IMR-90 (cell line): ENCODE data around the gene CCSER1. TPM values are rescaled to one million over a fixed set of nuclear protein-coding genes. Genes with fewer than 3 reads are reported as not detected.

Source experiments
- ATAC-seq: fragments of 200-7000 bp; cut with Tn5 transposase; 2 replicates; pipeline ENCODE4 v1.9.1; 2020; ENCODE audit warnings: low read depth, mild to moderate bottlenecking, moderate library complexity
- BruUV-seq: library from RNA; stranded (reverse); fragments of 400-500 nt; replicated peaks from 2 replicates; lab custom pipeline; 2021; lab: Mats Ljungman, UMichigan
- CTCF ChIA-PET: fragments of 300-600 bp; formaldehyde crosslinking; extraction: SDS; loops from one replicate; lab custom pipeline; 2021; ENCODE audit warnings: antibody characterized with exemption; lab: Yijun Ruan, JAX
- POLR2A ChIA-PET: fragments of 300-600 bp; sonication (Branson Sonifier 250); formaldehyde crosslinking; loops from one replicate; lab custom pipeline; 2022; ENCODE audit warnings: antibody characterized with exemption; ENCODE audit not compliant: unreplicated experiment; lab: Charles Lee
- DNase-seq: peaks from one replicate; pipeline ENCODE4 v3.0.0; 2013
- H2AFZ ChIP-seq: replicated peaks from 2 replicates; pipeline ENCODE3; 2013; ENCODE audit warnings: low read length, mild to moderate bottlenecking; ENCODE audit not compliant: poor library complexity
- H2AK5ac ChIP-seq: 2 replicates; pipeline ENCODE4 v1.6.1; 2013; ENCODE audit warnings: low read depth, low read length, inconsistent platforms
- H2AK9ac ChIP-seq: replicated peaks from 2 replicates; pipeline ENCODE3; 2013; ENCODE audit warnings: mild to moderate bottlenecking, low read depth, low read length, moderate library complexity; ENCODE audit not compliant: poor library complexity
- H2BK120ac ChIP-seq: 2 replicates; pipeline ENCODE4 v1.6.1; 2013; ENCODE audit warnings: low read depth, low read length, inconsistent platforms
- H2BK15ac ChIP-seq: 3 replicates; pipeline ENCODE4 v1.6.1; 2013; ENCODE audit warnings: low read depth, low read length, inconsistent platforms
- H2BK20ac ChIP-seq: 2 replicates; pipeline ENCODE4 v1.6.1; 2013; ENCODE audit warnings: low read depth, mild to moderate bottlenecking, inconsistent platforms, low read length, moderate library complexity
- H2BK5ac ChIP-seq: 2 replicates; pipeline ENCODE4 v1.6.1; 2013; ENCODE audit warnings: mild to moderate bottlenecking, low read depth, low read length, inconsistent platforms; ENCODE audit not compliant: poor library complexity, severe bottlenecking
- H3K14ac ChIP-seq: replicated peaks from 2 replicates; pipeline ENCODE4 v1.6.1; 2013; ENCODE audit warnings: low read depth, low read length, inconsistent platforms
- H3K18ac ChIP-seq: 2 replicates; pipeline ENCODE4 v1.6.1; 2013; ENCODE audit warnings: low read depth, low read length, control low read depth
- H3K23ac ChIP-seq: 2 replicates; pipeline ENCODE4 v1.6.1; 2013; ENCODE audit warnings: low read depth, low read length, inconsistent platforms
- H3K27ac ChIP-seq: 2 replicates; pipeline ENCODE4 v1.5.1; 2013; ENCODE audit warnings: mild to moderate bottlenecking, control low read depth, low read length; ENCODE audit not compliant: insufficient read depth
- H3K27me3 ChIP-seq: 2 replicates; pipeline ENCODE4 v1.6.1; 2013; ENCODE audit warnings: low read length; ENCODE audit not compliant: control insufficient read depth, insufficient read depth
- H3K36me3 ChIP-seq: 2 replicates; pipeline ENCODE4 v1.6.1; 2013; ENCODE audit warnings: low read length, mixed read lengths; ENCODE audit not compliant: control insufficient read depth, insufficient read depth
- H3K4ac ChIP-seq: 2 replicates; pipeline ENCODE4 v1.6.1; 2013; ENCODE audit warnings: low read depth, low read length, inconsistent platforms
- H3K4me1 ChIP-seq: 2 replicates; pipeline ENCODE4 v1.6.1; 2013; ENCODE audit warnings: low read length, mixed read lengths; ENCODE audit not compliant: control insufficient read depth, insufficient read depth
- H3K4me2 ChIP-seq: 2 replicates; pipeline ENCODE4 v1.6.1; 2013; ENCODE audit warnings: low read depth, mild to moderate bottlenecking, control low read depth, low read length, moderate library complexity
- H3K4me3 ChIP-seq: 2 replicates; pipeline ENCODE4 v1.5.1; 2013; ENCODE audit warnings: low read depth, mild to moderate bottlenecking, control low read depth, low read length, moderate library complexity; ENCODE audit not compliant: insufficient read depth
- H3K56ac ChIP-seq: 2 replicates; pipeline ENCODE4 v1.6.1; 2013; ENCODE audit warnings: low read length, inconsistent platforms; ENCODE audit not compliant: insufficient read depth; ENCODE audit errors: extremely low read depth
- H3K79me1 ChIP-seq, 2 experiments: 2 replicates each; pipeline ENCODE4 v1.6.1; 2013; ENCODE audit warnings: low read length in 2 of 2, inconsistent platforms in 1 of 2, low read depth in 1 of 2
- H3K9ac ChIP-seq: 2 replicates; pipeline ENCODE4 v1.6.1; 2013; ENCODE audit warnings: low read depth, low read length, control low read depth
- H3K9me1 ChIP-seq: 2 replicates; pipeline ENCODE4 v1.6.1; 2013; ENCODE audit warnings: low read length, inconsistent platforms; ENCODE audit not compliant: insufficient read depth
- H3K9me3 ChIP-seq: 2 replicates; pipeline ENCODE4 v1.6.1; 2013; ENCODE audit warnings: low read length; ENCODE audit not compliant: control insufficient read depth, insufficient read depth
- H4K20me1 ChIP-seq: 2 replicates; pipeline ENCODE4 v1.6.1; 2013; ENCODE audit warnings: low read length, inconsistent platforms; ENCODE audit not compliant: insufficient read depth
- H4K5ac ChIP-seq: 2 replicates; pipeline ENCODE4 v1.6.1; 2013; ENCODE audit warnings: mild to moderate bottlenecking, low read depth, low read length, control low read depth
- H4K8ac ChIP-seq, 2 experiments: 2 replicates each; pipeline ENCODE4 v1.6.1; 2013; ENCODE audit warnings: low read depth in 2 of 2, low read length in 2 of 2, control low read depth in 1 of 2, inconsistent platforms in 1 of 2
- H4K91ac ChIP-seq: 2 replicates; pipeline ENCODE4 v1.6.1; 2013; ENCODE audit warnings: low read depth, low read length, inconsistent platforms; ENCODE audit not compliant: insufficient read depth
- BHLHE40 ChIP-seq: fragments of 150-350 bp; IDR thresholded peaks from 2 replicates; pipeline ENCODE4 v1.6.1; 2016; ENCODE audit warnings: mild to moderate bottlenecking, low read depth, low read length
- CEBPB ChIP-seq: IDR thresholded peaks from 2 replicates; pipeline ENCODE4 v1.6.1; 2012; ENCODE audit warnings: low read depth, low read length, improper control_type of control experiment
- CHD1 ChIP-seq: IDR thresholded peaks from 2 replicates; pipeline ENCODE4 v1.6.1; 2012; ENCODE audit warnings: low read depth, low read length, improper control_type of control experiment
- CTCF ChIP-seq: conservative IDR thresholded peaks from 2 replicates; pipeline ENCODE4 v1.5.1; 2012; ENCODE audit warnings: mild to moderate bottlenecking, low read depth, low read length, improper control_type of control experiment
- ELK1 ChIP-seq: fragments of 150-350 bp; IDR thresholded peaks from 2 replicates; pipeline ENCODE4 v1.6.1; 2016; ENCODE audit warnings: low read depth, mild to moderate bottlenecking, low read length, moderate library complexity, borderline replicate concordance
- FOS ChIP-seq: fragments of 150-350 bp; IDR thresholded peaks from 2 replicates; pipeline ENCODE4 v1.6.1; 2016; ENCODE audit warnings: low read depth, low read length
- MAZ ChIP-seq: IDR thresholded peaks from 2 replicates; pipeline ENCODE4 v1.6.1; 2012; ENCODE audit warnings: low read depth, mild to moderate bottlenecking, low read length, improper control_type of control experiment, moderate library complexity, borderline replicate concordance
- MXI1 ChIP-seq: IDR thresholded peaks from 2 replicates; pipeline ENCODE4 v1.6.1; 2012; ENCODE audit warnings: low read depth, mild to moderate bottlenecking, low read length, moderate library complexity, borderline replicate concordance
- NFE2L2 ChIP-seq: fragments of 150-350 bp; IDR thresholded peaks from 2 replicates; pipeline ENCODE4 v1.6.1; 2016; ENCODE audit warnings: low read depth, mild to moderate bottlenecking, low read length
- POLR2A ChIP-seq: IDR thresholded peaks from 2 replicates; pipeline ENCODE4 v1.6.1; 2012; ENCODE audit warnings: mild to moderate bottlenecking, low read depth, low read length
- RAD21 ChIP-seq: IDR thresholded peaks from 2 replicates; pipeline ENCODE4 v1.6.1; 2012; ENCODE audit warnings: low read length, improper control_type of control experiment
- RCOR1 ChIP-seq: IDR thresholded peaks from 2 replicates; pipeline ENCODE4 v1.6.1; 2012; ENCODE audit warnings: mild to moderate bottlenecking, low read length, improper control_type of control experiment; ENCODE audit not compliant: insufficient replicate concordance
- RFX5 ChIP-seq: IDR thresholded peaks from 2 replicates; pipeline ENCODE4 v1.8.0; 2012; ENCODE audit warnings: low read depth, mild to moderate bottlenecking, low read length, moderate library complexity
- SMC3 ChIP-seq: fragments of 150-350 bp; IDR thresholded peaks from 2 replicates; pipeline ENCODE4 v1.6.1; 2016; ENCODE audit warnings: low read depth, mild to moderate bottlenecking, antibody characterized with exemption, low read length, moderate library complexity
- USF2 ChIP-seq: fragments of 150-350 bp; IDR thresholded peaks from 2 replicates; pipeline ENCODE4 v1.6.1; 2017; ENCODE audit warnings: mild to moderate bottlenecking, antibody characterized with exemption, low read length, low read depth
- WGBS, 2 experiments: methylation state at CpG; one replicate each; pipeline versions ENCODE4 v1.1.5 to v1.1.7; 2013; ENCODE audit warnings: missing lambda C conversion rate in 2 of 2; ENCODE audit not compliant: insufficient read length in 1 of 2; ENCODE audit errors: extremely low coverage in 2 of 2; 5-methylcytosine and 5-hydroxymethylcytosine counted together
- dilution Hi-C: fragments of 300-500 bp; cut with HindIII; formaldehyde crosslinking; loops from one replicate; pipeline ENCODE4 v1.14.3; 2018; ENCODE audit warnings: low sequenced_read_pairs; ENCODE audit not compliant: unreplicated experiment
- in situ Hi-C: fragments of 300-500 bp; cut with MboI; formaldehyde crosslinking; loops from 3 replicates; pipeline ENCODE4 v1.14.3; 2019; ENCODE audit warnings: low sequenced_read_pairs, inconsistent platforms, mixed read lengths
- intact Hi-C: fragments of 100-400 bp; cut with micrococcal nuclease; formaldehyde crosslinking; loops from 2 replicates; pipeline ENCODE4 v1.10.0; 2022
- polyA plus RNA-seq, 3 experiments: library from polyadenylated mRNA; depleted of rRNA; stranded (reverse); fragments of >200 nt; gene quantifications; 2 replicates each; pipeline ENCODE4 v1.2.3, GENCODE V29; 2012; ENCODE audit warnings: low replicate concordance in 1 of 3
- total RNA-seq: library from RNA; depleted of rRNA; stranded (reverse); fragments of >200 nt; gene quantifications from 2 replicates; pipeline ENCODE4 v1.2.3, GENCODE V29; 2012

CCSER1 gene
- total and polyA plus RNA-seq, 2 of the 4 experiments (the other 2 are of a cell fraction) = not detected

- Histone ChIP-seq H3K14ac (no peak overlapping the region), H3K23ac (no peak overlapping the region), H2BK120ac (no peak overlapping the region), H3K4me1 (no peaks in the 10 kb centered on the region), H3K27me3 (no peaks in the 10 kb centered on the region), H3K27ac (no peak overlapping the region), H3K18ac (no peak overlapping the region), H4K91ac (no peak overlapping the region), H2AK5ac (no peak overlapping the region), H4K5ac (no peak overlapping the region), H4K8ac (no peak overlapping the region), H2BK15ac (no peak overlapping the region), H4K20me1 (no peaks in the 10 kb centered on the region), H3K56ac (no peak overlapping the region), H3K4me2 (no peak overlapping the region), H2AK9ac (no peak overlapping the region), H2AFZ (no peak overlapping the region), H2BK20ac (no peak overlapping the region), H3K9me1 (no peaks in the 10 kb centered on the region), H3K79me1 (no peaks in the 10 kb centered on the region), H3K4me3 (no peak overlapping the region), H3K9ac (no peak overlapping the region), H3K9me3 (peaks cover 4% of the 10 kb centered on the region; the same call in 1 of the 2 replicates), H2BK5ac (no peak overlapping the region), H3K36me3 (no peaks in the 10 kb centered on the region), H3K4ac (no peak overlapping the region)
- BruUV-seq = no TSS peak
- no peak for DNase-seq
- ChIA-PET CTCF (no interaction called here), POLR2A (no interaction called here)
- no peak for TF ChIP-seq ELK1
- no peak for TF ChIP-seq MAZ
- no peak for TF ChIP-seq FOS
- TF ChIP-seq CTCF = no peak
- TF ChIP-seq RFX5 = no peak
- TF ChIP-seq CHD1 = no peak
- no peak for TF ChIP-seq NFE2L2
- no peak for TF ChIP-seq POLR2A
- no peak for TF ChIP-seq CEBPB
- TF ChIP-seq BHLHE40 = no peak
- TF ChIP-seq RAD21 = no peak
- TF ChIP-seq USF2 = no peak
- TF ChIP-seq MXI1 = no peak
- no peak for TF ChIP-seq RCOR1
- TF ChIP-seq SMC3 = no peak
- ATAC-seq = no peak
- dilution Hi-C loops = no loop called here
- no CpG with 5 or more reads among the region's 1 CpG for WGBS, 2 experiments
- intact Hi-C loops = no loop called here
- in situ Hi-C loops = no loop called here
These were observed 1398.4 kb downstream of the CCSER1 start for GRCh38 chr4:91525621-91526020.
